HG03558 (cell line): ENCODE measurements around the gene ZNF521.
"Not testable (repeated sequence)": the region's sequence is repeated elsewhere in the genome, so short reads cannot be mapped to it uniquely, and the experiment has no call there.

Source experiments
- ATAC-seq: cut with Tn5 transposase; IDR thresholded peaks from one replicate; pipeline ENCODE4 v1.9.1; 2021; ENCODE audit warnings: moderate number of reproducible peaks; ENCODE audit not compliant: unreplicated experiment; ENCODE audit errors: extremely low read depth

Gene ZNF521

DNA sequence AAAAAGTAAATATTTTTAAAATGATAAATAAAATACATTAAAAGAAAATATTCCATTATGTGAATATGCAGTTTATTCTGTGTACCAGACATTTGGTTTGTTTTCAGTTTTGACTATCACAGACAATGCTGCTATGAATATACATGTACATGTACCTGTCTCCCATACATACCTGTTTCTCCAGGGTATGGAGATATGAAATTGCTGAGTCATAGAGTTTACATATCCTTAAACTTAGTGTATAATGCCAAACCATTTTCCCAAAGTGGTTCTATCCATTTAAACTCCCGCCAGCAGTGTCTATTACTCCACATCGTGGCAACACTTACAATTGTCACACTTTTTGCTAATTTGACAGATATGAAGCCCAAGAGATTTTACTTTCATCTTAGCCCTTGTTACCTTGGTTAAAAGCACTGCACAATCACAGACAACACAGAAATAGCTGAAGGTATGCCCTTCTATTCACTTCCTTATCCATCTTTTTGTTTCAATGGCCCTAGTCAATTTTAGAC lies 56.3 kb downstream of the ZNF521 start:
- ATAC-seq, result no peak

DNA sequence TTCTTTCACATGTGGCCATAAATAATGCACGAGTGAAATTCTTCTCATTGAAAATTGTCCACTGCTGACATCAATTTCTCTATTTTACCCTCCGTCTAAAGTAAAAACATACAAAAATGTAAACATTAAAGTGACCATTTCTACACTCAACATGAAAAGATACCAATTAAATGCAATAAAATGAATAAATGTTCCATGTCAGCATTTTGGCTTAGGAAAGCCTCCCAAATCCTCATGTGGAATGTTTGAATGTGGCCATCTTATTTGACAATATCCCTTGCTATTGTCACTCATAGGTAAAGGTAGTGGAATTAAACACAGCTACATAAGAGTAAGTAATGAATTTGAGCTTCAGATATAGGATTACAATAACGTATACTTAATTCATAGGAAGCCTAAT lies 60.8 kb downstream of the ZNF521 start:
- no peak for ATAC-seq

DNA sequence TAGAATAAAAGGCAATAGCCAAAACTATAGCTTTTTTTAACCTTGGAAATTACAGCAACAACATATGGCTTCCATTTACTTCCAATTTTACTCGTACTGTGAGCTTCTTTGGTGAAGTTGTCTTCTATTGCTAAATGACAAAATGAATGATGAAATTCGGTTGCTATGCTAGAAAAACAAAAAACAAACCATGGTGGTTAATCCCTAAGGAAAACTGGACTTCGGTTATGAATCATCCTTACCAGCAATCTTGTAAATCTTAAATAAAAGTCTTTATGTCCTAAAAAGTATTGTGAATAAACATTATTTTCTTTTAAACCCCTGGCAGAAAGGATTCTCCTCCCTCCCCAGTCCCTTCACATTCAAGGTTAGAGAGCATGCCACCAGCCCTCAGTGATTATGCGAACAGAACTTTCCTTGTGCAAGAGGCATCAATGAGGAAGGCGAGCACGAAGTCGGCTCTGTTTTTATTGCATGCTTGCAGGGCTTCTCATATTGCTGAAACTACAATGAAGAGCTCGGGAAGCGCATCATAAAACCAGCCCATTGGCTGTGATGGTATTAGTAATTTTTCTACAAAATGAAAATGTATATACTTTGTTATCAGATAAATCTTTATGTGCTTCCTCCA lies 62.9 kb downstream of the ZNF521 start:
- no peak for ATAC-seq

DNA sequence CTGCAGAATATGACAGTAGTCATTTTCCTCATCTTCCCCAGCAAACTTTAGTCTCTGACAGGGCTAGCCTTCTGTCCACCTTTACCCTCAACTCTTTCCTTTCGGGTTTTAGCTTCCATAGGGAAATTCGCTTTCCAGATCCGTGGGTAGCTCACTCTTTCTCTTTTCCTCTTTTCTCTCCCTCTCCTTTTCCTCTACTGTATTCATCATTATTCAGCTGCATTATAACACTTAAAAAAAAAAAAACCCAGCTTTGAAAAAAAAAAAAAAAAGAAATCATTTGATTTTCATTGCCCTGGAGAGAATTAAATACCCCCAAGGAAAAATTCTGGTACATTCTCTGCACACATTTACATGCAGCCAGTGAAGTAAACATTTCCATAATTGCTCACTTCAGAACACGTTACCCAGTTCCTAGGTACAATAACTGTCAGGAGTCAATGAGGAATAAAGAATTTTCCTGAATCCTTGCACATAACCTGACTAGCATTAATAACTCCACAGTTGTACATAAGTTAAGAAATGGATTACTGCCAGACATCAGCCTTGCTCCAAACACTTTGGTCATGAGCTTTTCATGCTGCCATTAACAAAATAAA lies 63.5 kb downstream of the ZNF521 start:
- ATAC-seq, result no peak

DNA sequence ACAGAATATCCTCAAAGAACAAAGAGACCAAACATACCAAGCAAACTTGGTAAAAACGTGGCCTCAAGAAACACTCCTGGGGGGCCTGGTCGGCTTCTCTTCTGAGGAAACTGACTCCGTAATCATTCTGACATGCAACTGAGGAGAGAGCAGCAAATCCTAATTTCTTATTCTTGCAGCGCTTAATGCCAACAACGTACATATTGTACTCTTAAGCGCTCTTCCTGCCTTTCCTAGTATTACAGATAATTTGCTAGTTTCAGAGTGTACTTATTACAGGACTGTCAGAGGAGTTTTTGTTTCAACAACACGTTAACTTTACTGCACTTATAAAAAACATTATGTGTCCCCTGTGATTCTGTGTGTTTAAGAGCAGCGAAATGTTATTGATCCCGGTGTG lies 64.9 kb downstream of the ZNF521 start:
- ATAC-seq, result no peak

DNA sequence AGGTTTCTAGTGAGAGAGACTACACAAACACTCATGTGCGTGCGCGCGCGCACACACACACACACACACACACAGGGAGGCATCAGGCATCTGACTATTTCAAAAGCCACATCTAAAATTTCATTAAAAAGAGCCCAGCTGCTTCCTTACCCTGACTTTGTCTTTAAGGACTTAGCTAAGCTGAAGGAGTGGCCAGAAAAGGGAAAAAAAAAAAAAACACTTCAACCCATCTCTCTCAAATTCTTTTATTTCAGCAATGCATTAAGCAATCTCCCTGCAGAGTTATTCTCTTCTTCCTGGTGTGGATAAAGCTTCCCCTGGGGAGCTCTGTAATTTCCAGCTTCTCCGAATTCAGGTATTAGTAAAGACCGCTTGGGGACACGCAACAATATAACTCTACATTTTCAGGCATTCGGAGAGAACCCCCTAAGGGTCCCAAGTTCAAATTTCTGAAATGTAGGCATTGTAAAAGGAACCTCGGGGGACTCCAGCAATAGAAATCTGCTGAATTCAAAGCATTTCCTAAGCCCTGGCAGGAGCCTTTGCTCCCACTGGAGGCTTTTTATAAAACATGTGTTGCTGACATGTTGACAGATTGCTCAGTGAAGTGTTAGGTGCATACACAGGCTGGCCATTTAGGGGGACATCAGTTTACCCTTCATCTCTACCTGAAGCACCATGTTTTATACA lies 67.0 kb downstream of the ZNF521 start:
- no peak for ATAC-seq

DNA sequence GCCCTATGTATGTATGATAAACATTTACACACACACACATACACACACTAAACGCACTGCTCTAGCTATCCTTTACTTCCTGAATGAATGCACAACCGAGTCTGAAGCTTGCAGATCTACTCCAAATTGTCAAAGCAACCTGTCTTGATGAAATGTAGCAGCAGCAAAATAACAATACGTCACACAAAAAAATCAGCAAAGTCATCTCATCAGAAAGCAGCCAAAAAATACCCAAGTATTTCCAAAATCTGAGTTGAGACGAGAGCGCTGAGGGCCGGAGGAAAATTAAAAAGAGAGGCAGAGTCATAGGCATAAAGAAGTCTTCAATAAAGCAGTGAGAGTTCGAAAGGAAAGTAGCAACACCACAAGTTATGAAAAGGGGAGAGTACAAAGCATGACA lies 67.7 kb downstream of the ZNF521 start:
- ATAC-seq, result no peak

DNA sequence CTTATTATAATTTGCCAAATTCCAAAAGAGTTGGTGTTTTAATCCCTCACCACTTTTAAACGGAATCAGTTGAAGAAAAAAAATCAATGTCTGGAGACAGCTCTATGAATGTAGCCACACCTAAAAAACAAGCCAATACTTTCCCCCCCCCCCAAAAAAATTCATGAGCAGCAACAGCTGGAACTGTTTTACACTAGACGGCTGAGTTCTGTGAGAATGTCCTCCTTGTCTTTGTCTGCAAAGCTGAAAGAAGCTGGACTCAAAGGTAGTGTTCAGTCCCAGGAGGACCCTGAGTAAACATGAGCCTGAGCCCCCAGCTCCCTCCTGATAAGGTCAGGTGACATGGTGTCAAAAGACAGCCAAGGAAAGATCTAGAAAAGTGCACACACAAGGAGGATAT lies 68.2 kb downstream of the ZNF521 start:
- ATAC-seq, result no peak

DNA sequence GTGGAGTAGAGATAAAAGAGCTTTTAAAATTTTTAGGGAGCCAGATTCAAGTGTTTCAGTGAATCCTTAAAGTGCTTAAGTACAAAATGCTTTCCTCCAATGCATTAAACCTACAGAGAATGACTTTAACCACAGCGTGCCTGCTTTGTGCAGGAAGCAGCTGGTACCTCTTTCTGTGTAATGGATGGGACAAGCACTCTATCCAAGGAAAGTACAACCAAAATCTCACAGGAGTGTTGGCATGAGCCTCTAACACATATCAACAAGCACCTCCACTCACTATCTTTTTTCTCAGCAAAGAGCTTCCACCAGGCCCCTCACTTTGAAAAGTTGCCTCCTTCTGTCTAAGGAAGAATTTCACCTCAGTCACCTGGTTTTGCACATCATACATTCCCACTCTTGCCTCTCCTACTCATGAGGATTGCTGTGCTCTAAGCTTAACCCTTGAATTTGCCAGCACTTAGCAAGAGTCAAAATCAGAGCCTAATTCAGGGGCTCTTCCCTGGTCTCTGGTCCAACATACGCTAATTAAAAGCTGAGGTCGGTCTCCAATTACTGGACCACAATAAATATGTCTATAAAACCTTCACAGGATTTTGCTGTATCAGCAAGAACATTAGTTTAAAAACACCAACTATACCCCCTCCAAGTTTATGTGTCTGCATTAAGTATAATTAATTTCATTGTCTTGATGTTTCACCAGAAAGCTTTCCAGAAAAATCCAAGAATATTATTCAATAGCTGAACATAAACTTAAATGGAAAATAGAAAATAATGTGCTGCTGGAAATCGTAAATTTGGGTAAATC lies 68.9 kb downstream of the ZNF521 start:
- no peak for ATAC-seq

DNA sequence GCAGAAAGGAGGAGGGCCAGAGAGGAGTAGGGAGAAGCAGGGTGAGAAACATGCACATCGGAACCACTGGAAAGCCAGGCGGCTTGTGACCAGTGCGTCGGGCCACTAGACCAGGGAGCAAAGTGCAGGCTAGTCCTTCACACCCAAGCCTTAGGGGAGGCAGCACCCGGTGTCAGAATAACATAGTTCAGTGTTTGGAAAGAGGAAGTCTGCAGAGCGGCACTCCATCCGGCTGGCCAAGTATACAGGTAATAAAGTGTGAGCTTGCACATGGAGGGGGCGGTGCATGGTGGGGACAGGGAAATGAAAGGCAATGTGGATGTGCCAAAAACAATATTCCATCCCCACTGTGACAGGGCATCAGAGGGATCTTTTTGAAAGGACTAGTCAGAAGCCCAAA lies 69.7 kb downstream of the ZNF521 start:
- no peak for ATAC-seq

DNA sequence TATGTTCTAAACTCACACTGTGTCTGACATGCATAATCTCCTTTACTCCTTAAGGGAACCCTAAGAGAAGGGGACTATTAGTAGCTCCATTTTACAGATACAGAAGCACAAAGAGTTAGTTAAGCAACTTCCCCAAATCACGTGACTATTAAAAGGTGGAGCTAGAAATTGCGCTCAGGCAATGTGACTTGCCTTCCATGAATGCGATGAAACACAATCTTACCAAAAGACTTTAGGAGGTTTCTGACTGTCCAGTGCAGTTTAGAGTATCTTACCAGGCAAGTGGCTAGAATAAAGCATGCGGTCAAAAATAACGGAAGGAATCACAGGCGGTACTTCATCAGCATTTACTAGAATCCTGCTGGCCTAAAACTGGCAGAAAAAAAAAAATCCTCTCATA lies 70.4 kb downstream of the ZNF521 start:
- no peak for ATAC-seq

DNA sequence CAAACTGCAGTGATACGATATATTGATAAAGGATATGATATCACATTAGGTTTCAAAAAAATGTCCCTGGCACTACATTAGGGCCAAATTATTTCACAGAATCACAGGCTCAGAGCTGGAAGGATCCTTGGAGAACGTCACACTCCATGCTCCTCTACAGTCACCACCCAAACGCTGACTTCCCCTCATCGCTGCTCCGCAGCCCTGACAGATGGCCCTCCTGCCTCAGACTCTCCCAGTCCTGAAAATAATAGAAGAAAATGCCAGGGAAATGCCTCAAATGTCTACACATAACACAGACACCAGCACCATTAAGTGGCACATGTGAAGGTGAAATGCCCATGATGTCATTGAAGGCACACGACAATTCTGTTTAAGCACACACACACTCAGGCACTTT lies 72.0 kb downstream of the ZNF521 start:
- no peak for ATAC-seq

DNA sequence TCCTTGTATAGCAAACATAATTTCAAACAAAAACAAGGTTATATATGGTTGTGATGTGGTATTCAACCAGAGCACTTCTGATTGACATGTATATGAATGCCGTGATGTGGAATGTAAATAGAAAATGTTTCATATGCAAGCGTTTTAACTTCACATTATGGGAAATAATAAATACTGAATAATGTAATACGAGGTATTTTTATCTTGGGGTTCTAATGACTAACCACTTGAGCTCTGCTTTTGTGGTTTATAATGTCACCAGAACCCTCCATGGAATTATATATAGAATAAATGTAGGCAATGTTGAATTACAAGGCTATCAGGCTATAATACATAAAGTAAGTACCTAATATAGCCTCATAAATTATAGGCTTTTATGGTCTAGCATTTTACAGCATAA lies 72.4 kb downstream of the ZNF521 start:
- no peak for ATAC-seq

DNA sequence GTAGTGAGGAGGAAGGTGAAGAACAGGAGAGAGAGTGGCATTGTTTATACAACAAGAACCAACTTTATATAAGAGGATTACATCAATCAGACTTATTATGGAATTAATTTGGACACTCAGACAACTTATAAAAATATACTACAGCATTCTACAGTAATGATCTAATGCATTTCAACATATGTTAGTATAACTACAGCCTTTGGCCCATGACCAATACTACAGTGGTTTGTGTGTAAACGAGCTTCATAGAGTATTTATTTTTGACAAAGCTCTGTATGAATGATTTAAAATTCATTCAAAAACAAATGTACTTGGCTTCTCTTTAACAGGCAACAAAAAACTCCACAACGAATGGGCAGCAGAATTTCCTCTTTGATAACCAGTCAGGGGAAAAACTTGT lies 72.8 kb downstream of the ZNF521 start:
- ATAC-seq, result no peak

DNA sequence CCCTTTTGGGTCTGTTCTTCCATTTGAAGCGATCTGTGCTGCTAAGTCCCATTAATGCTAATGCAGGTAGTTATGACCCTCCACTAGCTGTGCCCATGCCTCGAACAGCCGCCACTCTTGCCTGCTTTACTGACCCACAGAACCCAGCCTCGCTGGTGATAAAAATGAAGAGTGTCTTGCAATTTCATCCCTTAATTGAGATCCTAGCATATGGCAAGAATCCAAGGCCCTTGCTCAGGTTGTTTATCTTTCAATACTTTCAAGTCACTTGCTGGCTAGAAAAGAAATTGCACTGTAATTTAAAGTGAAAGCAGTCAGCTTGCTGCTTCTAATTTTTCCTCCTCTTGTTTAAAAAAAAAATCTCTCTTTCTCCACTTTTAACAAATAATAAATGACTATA lies 73.6 kb downstream of the ZNF521 start:
- no peak for ATAC-seq

DNA sequence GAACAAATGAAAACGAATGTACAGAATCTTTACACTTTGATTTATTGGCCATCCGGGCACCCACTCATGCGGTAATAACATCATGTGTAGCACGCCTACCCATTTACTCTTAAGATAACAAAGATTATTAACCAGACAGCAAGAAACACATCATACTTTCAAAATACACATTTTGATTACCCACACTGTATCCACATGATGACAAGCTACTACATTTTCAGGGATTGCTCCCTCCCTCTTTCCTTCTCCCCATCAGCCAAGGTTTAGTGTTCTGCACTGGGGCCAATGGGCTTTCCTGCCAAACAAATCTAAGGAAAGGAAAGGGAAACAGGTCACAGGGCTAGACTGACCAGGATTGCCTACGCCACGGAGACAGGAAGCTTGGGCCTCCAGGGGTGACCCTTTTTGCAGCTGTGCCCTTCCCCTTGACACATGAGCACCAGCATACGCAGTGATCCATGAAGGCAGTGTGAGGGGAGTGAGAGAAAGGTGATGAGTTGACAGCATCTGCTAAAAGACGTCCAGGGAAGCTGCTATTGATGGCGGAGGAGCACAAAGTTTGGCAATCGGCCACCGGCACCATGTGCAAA lies 76.5 kb downstream of the ZNF521 start:
- ATAC-seq, result no peak

DNA sequence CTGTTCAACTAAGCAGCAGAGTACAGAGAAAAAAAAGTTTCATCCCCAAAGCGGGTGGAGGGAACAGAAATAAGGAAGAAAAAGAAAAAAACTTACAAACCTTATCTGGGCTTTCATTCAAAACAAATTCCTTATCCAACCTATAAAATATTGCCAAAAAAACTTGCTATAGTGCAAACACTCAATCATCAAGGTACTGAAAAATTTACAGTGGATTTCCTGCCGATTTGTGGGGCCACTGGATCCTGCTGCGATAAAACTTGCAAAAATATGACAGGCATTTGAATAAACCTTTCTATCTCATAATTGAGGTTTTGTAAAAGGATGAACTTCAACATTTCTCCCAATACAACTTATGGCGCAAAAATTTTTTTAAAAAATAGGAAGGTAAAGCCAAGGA lies 77.0 kb downstream of the ZNF521 start:
- ATAC-seq, result no peak

DNA sequence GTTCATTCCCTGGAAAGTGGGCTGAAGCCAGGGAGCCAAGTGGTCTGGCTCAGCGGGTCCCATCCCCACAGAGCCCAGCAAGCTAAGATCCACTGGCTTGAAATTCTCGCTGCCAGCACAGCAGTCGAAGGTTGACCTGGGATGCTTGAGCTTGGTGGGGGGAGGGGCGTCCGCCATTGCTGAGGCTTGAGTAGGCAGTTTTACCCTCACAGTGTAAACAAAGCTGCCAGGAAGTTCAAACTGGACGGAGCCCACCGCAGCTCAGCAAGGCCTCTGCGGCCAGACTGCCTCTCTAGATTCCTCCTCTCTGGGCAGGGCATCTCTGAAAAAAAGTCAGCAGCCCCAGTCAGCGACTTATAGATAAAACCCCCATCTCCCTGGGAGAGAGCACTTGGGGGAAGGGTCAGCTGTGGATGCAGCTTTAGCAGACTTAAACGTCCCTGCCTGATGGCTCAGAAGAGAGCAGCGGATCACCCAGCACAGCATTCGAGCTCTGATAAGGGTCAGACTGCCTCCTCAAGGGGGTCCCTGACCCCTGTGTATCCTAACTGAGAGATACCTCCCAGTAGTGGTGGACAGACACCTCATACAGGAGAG lies 84.9 kb downstream of the ZNF521 start:
- not testable (repeated sequence) for ATAC-seq

DNA sequence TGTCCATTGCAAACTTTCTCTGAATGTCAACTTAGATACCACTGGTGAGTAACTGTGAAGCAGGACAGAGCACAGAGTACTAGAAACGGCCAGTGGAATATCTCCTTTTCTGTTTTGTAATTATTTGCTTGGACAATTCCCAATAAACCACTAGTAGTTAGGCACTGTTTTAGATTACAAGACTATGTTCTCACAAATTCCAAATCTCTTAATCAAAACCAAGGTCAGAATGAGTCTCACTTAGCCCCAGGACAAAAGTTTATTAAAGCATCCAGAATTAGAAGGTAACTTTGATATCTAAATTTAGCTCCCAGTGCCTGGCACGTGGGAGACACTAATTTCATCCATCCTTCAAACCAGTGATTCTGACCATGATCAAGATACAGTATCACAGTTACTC lies 89.0 kb downstream of the ZNF521 start:
- no peak for ATAC-seq

DNA sequence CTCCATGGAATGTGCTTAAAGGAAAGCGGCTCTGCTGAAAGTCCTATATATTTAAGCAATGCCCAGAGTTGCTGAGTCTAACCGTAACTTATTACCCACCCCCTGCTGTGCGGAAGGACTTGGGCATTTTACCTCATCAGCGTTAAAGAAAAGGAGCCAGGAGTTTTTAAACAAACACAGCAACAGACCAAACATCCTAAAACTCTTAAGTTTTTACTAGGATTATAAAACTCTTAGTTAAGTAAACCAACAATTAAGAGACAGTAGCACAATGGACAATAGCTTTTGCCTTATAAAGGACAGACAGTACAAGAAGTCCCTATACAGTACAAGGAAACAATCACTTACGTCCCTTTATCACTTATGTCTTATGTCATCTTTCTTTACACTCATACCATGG lies 90.2 kb downstream of the ZNF521 start:
- no peak for ATAC-seq
